GM18508 (cell line): ENCODE results near the gene EXD3.
"Not testable (repeated sequence)": the region's sequence is repeated elsewhere in the genome, so short reads cannot be mapped to it uniquely, and the experiment has no call there.

Source experiments
- ATAC-seq: cut with Tn5 transposase; IDR thresholded peaks from one replicate; pipeline ENCODE4 v1.9.1; 2021; ENCODE audit warnings: moderate number of reproducible peaks; ENCODE audit not compliant: insufficient read depth, unreplicated experiment

Gene EXD3, protein sequence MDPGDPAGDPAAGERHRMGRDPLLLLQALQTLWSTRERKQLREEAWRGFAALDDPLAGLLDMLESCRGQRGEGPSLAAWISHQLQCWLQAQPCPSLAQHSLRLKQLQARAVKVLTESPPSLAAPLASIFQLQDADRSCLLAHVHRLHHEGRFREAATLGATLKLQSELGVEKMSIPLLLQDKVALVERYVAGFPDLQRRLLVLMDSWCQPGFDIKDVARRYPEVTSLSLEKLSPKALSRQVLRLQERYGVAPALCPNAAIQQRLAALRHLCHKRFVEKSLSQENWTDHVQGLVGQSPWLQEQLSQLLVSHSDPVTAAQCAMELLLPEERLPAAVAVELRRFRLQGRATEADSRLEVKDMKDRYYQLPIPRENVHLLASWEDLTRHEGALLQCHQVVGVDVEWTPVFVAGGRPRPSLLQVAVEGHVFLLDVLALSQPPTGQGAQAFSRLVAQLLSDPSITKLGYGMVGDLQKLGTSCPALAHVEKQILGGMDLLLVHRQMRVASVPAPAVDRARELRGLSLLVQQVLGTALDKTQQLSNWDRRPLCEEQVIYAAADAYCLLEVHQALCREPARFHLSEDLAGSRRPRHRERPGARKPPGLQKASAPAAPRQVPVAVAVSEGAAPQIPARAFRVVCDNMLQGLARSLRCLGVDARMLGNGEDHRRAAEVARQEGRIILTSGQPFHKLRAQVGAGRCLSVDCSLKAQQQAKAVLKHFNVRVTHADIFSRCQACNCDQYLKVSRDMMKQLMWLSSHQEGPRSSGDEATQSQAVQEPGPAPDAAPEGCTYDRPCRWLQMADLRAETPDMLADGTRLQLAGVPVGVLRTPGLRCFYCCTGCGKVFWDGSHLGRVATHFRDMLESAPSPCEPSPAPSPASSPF

GRCh38 chr9:137422604-137423513 lies at the start of gene EXD3, which contains the start of gene NOXA1:
Gene EXD3 (minus strand): TSS chr9:137423162. CDS start chr9:137395357, 27,805 bp downstream.
Gene NOXA1 (plus strand): TSS chr9:137423393. CDS start chr9:137423530, 137 bp downstream.
- ATAC-seq, result no peak

DNA sequence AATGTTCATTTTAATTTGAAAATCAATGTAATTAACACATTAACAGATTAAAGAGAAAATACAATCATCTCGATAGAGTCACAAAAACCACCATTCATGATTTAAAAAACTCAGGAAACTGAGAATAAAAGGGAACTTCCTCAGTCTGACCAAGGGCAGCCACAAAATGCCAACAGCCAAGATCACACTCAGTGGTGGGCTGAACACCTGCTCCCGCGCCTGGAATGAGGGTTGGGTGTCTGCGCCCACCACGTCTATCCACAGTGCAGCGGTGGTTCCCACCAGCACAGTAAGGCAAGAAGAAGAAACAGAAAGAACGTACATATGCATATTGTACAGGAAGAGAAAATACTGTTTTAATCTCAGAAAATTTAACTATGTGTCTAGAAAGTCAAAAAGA lies 47.8 kb upstream of the EXD3 start:
- ATAC-seq, result no peak

DNA sequence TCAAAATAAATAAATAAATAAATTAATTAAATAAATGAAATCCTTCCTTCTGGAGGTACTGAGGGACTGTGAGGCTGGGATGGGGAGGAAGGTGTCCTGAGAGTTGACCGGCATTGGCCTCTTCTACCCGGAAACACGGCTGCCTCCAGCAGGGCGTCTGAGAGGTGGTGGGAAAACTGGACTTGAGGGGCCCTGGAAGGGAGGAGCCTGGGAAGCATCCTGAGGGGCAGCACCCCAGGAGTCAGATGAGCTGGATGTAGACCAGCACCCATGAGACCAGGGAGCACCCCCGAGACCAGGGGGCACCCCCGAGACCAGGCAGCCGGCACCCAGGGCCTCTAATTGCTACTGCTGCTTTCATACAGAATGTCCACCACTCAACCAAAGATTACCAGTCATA lies 44.9 kb upstream of the EXD3 start:
- no peak for ATAC-seq

- no peak for ATAC-seq
These were observed 44.2 kb upstream of the EXD3 start for GRCh38 chr9:137467161-137467581.

DNA sequence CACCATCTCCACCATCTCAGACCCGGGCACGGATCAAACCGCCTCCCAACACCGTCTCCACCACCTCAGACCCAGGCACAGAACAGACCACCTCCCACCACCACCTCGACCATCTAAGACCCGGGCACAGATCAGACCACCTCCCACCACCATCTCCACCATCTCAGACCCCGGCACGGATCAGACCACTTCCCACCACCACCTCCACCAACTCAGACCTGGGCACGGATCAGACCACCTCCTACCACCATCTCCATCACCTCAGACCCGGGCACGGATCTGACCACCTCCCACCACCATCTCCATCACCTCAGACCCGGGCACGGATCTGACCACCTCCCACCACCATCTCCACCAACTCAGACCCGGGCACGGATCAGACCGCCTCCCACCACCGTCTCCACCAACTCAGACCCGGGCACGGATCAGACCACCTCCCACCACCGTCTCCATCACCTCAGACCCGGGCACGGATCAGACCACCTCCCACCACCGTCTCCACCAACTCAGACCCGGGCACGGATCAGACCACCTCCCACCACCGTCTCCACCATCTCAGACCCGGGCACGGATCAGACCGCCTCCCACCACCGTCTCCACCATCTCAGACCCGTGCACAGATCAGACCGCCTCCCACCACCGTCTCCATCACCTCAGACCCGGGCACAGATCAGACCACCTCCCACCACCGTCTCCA lies 43.6 kb upstream of the EXD3 start:
- ATAC-seq, result not testable (repeated sequence)

DNA sequence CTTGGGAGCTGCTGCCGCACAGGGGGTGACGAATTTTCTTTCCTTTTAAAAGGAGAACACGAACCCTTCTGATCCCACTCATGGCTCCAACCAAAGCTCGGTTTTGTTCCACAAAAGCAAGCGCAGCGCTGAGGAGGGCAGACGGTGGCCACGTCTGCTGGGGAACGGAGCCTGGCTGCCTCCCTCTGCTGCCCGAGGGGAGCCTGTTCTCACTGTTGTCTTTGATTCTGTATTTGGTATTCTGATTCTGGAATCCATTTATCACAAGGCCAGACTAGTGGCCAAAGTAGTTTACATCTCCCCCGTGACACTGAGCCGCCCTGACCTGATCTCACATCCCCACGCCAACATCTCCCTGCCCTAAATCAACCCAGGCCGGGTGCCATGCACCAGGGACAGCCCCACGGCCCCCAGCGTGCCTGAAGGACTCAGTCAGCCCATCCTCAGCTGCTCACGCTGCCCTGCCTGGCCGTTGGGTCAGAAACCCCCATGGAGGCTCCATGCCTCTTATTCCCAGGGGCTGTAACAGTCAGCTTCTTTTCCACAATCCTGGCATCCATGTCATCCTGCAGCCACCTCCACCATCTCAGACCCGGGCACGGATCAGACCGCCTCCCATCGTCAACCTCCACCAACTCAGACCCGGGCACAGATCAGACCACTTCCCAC lies 42.9 kb upstream of the EXD3 start:
- no peak for ATAC-seq

- no peak for ATAC-seq
These were observed 42.2 kb upstream of the EXD3 start for GRCh38 chr9:137465000-137465719.

GRCh38 chr9:137464291-137464999 lies 41.5 kb upstream of the EXD3 start:
- ATAC-seq, result no peak

- no peak for ATAC-seq
These were observed 40.9 kb upstream of the EXD3 start for GRCh38 chr9:137463931-137464290.

DNA sequence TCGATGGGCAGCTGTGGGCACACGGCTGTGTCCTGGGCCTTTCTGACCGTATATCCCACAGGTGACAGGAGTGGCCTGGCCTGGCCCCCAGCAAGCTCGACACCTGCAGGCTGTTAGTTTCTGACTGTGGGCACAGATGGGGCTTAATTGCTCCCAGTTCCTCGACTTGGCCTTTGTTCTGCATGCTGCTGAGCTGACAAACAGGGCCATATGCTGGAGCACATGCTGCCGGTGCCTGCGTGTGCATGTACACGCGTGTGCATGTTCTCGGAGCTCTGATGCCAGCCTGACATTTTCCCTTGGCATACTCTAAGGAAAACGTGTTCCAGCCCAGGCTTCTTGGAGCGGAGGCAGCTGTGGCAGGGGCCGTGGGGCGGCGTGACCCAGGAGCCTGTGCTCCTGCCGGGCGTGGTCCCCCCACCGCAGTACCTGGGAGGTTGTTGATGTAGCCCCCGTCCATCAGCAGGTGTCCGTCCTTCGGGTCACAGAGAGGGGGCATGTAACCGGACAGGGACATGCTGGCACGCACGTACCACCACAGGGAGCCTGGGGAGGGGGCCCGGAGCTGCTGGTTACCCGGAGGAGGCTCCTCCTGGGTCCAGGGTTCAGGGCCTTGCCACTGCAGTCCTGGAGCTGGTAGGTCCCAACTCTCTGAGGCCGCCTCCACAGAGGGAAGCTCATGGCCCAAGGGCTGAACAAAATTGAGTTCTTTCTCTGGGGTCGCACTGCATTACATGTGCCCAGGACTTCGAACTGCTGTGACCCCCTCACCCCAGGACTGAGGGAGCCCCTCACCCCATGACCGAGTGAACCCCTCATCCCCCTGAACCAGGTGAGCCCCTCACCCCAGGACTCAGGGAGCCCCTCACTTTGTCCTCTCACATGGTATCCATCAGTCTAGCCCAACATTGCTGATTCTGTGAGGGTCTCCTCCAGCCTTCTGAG lies 40.3 kb upstream of the EXD3 start:
- no peak for ATAC-seq

- no peak for ATAC-seq
These were observed 39.5 kb upstream of the EXD3 start for GRCh38 chr9:137462396-137462985.

GRCh38 chr9:137461663-137462395 lies 38.9 kb upstream of the EXD3 start:
- no peak for ATAC-seq

DNA sequence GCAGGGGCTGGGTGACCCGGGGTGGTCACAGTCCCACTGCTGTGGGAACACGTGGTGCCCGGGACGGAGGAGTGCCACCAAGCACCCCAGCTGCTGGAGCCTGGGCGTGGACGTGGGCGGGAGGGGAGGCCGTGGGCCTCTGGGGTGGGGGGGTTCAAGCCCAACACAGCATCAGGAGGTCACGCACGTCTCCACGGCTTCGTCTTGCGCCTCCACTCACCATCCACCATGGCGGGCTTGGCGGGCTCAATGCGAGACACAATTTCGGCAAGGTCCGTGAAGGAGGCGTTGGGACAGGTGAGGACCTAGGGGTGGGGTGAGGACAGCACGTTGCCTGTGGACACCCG lies 38.3 kb upstream of the EXD3 start:
- ATAC-seq, result no peak

DNA sequence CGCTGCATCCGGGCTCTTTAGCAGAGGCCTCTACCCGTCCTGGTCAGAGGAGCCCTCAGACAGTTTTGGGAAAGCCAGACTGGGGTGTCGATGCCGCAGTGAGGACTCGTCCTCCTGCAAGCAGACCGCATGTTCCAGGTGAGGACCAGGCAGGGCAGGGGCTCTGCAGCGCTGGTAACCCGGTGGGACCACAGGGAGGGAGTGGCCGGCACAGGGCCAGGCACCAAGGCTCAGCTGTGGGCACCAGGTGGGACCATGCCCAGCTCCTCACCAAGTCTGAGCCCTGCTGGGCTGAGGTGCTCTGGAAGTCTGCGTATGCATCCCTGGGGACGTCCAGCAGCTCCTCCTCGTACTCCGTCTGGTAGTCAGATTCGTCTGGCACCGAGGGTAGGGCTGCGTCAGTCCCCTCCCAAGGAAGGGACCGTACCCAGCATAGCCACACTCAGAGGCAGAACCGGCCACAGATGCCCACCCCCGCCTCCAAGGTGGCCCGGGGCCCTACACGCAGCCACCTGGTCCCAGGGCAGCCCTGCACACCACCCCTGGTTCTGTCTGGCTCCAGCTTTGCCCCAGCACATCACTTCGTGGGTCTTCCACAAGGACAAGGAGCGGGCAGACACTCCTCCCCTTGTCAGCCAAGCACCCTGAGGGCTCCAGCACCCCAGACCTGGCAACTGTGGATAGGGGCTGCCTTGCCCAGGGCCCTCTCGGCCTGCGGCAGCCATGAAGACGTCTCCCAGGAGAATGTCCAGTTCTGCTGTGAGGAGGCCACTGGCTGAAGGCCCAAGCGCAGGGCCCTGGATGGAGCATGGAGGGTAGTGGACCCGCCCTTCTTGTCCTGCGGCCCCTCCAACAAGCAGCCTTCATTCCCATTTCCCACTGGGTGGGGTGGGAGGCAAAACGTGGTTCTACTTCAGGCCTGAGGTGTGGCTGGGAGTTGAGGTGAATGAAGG lies 37.7 kb upstream of the EXD3 start:
- no peak for ATAC-seq
